Ascending aorta (tissue), 2 donors: Measurements from ENCODE around the gene HAUS8. TPM values are rescaled to one million over a fixed set of nuclear protein-coding genes. Genes with fewer than 3 reads are reported as not detected.
A peak's percentile ranks its signal among the peaks of the same experiment; 100 is the strongest.

Experiments
- DNase-seq, 2 donors: peaks; one replicate each; pipeline ENCODE4 v3.0.0-alpha.2; 2019; ENCODE audit warnings: low spot score in 2 of 2
- H3K27ac ChIP-seq, 2 donors: fragments of 200-600 bp; sonication (generic); one replicate each; pipeline ENCODE4 v1.5.1; 2016 to 2017; ENCODE audit warnings: mild to moderate bottlenecking in 1 of 2
- H3K27me3 ChIP-seq: fragments of 200-600 bp; sonication (generic); one replicate; pipeline ENCODE4 v1.5.1; 2017
- H3K36me3 ChIP-seq, 2 donors: fragments of 200-600 bp; sonication (generic); one replicate each; pipeline ENCODE4 v1.5.1; 2016
- H3K4me1 ChIP-seq, 2 donors: fragments of 200-600 bp; sonication (generic); one replicate each; pipeline ENCODE4 v1.5.1; 2016 to 2017; ENCODE audit warnings: mild to moderate bottlenecking in 1 of 2
- H3K4me3 ChIP-seq, 2 donors: fragments of 200-600 bp; sonication (generic); one replicate each; pipeline ENCODE4 v1.5.1; 2016 to 2017; ENCODE audit warnings: mild to moderate bottlenecking in 1 of 2
- H3K9me3 ChIP-seq, 2 donors: fragments of 200-600 bp; sonication (generic); one replicate each; pipeline ENCODE4 v1.5.1; 2016
- intact Hi-C: fragments of 100-400 bp; cut with DNase I; formaldehyde crosslinking; loops from one replicate; pipeline ENCODE4 v1.15.1; 2023
- total RNA-seq: library from RNA; depleted of rRNA; stranded (reverse); fragments of >200 nt; gene quantifications from one replicate; pipeline ENCODE4 v1.1.0, GENCODE V29; 2016
- TF ChIP-seq, protein P1 (sequence below), 3 experiments: fragments of 200-600 bp in 2 of 3; fragments of 450-650 bp in 1 of 3; sonication (generic) in 2 of 3; IDR thresholded peaks; one replicate each; pipeline ENCODE4 v1.5.1; 2016 to 2019; ENCODE audit warnings: antibody characterized with exemption in 3 of 3, mild to moderate bottlenecking in 1 of 3, moderate library complexity in 1 of 3

Gene HAUS8
- total RNA-seq, 1 donor from 2014 or later, result 4.3 TPM

DNA sequence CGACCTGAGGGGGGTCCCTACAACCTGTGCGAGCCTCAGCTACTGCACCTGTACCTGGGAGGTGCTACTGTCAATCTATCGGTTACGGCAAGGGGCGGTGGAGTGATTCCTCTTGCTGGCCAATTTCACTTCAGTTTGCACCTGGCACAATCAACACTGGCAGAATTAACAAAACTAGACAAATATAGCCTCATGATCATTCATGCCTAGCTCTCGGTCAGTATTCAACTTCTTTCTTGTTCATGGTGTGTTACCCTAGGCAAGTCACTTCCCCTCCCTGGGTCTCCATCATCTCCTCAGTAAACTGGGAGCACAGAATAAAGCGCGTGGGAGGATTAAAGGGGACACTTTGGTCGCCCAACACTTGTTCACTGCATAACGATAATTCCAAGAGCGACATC, 618 bp downstream of the HAUS8 start:
- Histone ChIP-seq H3K27ac (peak overlapping the region; percentile 70 to 82), H3K27me3 (no peaks in the 10 kb centered on the region), H3K36me3 (peaks cover 0 to 10% of the 10 kb centered on the region in 2 donors), H3K4me3 (peak overlapping the region; percentile 68 to 82), H3K4me1 (peaks cover 3 to 28% of the 10 kb centered on the region in 2 donors), H3K9me3 (no peaks in the 10 kb centered on the region)
- intact Hi-C loops, result loop anchor here (2.0 to 5.0 kb wide), 3 partner anchors 153 to 398 kb away; partner anchors contain the start of genes NR2F6, OCEL1 and SLC27A1
- TF ChIP-seq, protein P1, sequence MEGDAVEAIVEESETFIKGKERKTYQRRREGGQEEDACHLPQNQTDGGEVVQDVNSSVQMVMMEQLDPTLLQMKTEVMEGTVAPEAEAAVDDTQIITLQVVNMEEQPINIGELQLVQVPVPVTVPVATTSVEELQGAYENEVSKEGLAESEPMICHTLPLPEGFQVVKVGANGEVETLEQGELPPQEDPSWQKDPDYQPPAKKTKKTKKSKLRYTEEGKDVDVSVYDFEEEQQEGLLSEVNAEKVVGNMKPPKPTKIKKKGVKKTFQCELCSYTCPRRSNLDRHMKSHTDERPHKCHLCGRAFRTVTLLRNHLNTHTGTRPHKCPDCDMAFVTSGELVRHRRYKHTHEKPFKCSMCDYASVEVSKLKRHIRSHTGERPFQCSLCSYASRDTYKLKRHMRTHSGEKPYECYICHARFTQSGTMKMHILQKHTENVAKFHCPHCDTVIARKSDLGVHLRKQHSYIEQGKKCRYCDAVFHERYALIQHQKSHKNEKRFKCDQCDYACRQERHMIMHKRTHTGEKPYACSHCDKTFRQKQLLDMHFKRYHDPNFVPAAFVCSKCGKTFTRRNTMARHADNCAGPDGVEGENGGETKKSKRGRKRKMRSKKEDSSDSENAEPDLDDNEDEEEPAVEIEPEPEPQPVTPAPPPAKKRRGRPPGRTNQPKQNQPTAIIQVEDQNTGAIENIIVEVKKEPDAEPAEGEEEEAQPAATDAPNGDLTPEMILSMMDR (IDR thresholded peaks at IDR 0.05), result no peak
- no peak for DNase-seq

DNA sequence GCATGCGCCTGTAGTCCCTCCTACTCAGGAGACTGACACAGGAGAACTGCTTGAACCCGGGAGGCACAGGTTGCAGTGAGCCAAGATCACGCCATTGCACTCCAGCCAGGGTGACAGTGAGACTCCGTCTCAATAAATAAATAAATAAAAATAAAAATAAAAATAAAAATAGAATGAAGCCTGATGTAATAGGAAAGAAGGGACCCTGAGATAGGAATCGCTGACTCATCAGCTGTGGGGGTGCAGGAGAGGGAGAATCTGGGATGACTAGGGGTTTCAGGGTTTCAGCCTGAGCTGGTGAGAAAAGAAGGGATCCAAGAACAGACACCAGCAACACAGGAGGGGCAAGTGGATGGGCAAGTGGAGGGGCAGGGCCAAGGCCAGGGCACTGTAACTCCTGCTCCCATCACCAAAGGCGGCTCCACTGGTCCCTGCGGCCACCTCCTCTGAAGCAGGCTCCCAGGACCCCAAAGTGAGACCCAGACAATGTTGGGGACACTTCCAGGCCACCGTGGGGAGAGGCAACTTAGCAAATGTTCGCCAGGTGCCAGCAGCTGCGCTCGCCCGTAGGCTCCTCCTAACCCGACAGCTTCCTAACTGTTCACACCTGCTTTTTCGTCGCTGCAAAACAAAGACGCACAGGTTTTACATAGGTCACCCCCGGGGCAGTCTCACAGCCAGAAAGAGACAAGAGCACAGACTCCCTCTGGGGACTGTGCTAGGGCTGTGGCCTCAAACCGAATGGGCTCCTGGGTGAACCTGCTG, 1.2 kb downstream of the HAUS8 start:
- Histone ChIP-seq H3K27me3 (no peaks in the 10 kb centered on the region), H3K4me1 (peaks cover 3 to 25% of the 10 kb centered on the region in 2 donors), H3K36me3 (peaks cover 0 to 10% of the 10 kb centered on the region in 2 donors), H3K9me3 (no peaks in the 10 kb centered on the region), H3K27ac (peak overlapping the region; percentile 70 to 82), H3K4me3 (peak overlapping the region; percentile 68 to 82)
- no peak for DNase-seq
- intact Hi-C loops, result loop anchor here (2.0 kb wide), 1 partner anchor 171 kb away; the partner anchor contains the start of gene NR2F6
- TF ChIP-seq, protein P1 (IDR thresholded peaks at IDR 0.05), result no peak

DNA sequence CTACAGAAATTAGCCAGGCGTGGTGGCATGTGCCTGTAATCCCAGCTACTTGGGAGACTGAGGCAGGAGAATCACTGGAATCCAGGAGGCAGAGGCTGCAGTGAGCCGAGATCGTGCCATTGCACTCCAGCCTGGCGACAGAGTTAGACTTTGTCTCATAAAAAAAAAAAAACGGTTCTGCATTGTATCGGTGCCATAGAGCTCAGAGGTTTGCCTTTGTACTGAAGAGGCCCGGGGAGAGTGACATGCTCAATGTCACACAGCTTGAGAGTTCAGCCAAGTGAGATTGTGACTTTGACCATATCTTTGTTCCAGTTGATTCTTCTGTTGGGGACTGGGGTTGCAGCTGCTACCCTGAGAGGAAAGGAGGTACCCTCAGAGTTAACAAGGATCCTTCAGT, 4.3 kb downstream of the HAUS8 start:
- DNase-seq, result no peak
- H3K4me1 ChIP-seq, result peaks cover 0 to 7% of the 10 kb centered on the region in 2 donors
- H3K27ac ChIP-seq, result no peak overlapping the region
- peaks cover 0 to 12% of the 10 kb centered on the region in 2 donors for H3K36me3 ChIP-seq
- TF ChIP-seq, protein P1 (IDR thresholded peaks at IDR 0.05), result no peak
- H3K4me3 ChIP-seq, result no peak overlapping the region
- no peaks in the 10 kb centered on the region for H3K27me3 ChIP-seq
- no peaks in the 10 kb centered on the region for H3K9me3 ChIP-seq
- intact Hi-C loops, result no loop called here

DNA sequence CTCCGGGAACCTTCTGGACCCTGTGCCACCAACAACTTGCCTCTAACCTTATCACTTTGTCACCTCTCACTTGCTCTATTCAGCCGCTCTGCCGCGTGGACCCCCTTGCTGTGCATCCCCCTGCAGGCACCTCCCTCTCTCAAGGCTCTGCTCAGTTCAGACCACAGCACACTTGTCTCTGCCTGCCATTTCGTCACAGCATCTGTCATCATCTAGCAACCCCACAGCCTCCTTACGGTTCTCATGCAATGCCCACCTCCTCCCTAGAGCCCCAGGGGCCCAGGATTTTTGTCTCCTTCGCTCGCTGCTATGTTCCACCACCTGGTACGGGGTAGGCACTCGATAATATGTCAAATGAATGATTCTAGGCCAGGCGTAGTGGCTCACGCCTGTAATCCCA, 4.8 kb downstream of the HAUS8 start:
- no peak overlapping the region for H3K4me3 ChIP-seq
- no peaks in the 10 kb centered on the region for H3K9me3 ChIP-seq
- H3K4me1 ChIP-seq, result peaks cover 0 to 7% of the 10 kb centered on the region in 2 donors
- TF ChIP-seq, protein P1 (IDR thresholded peaks at IDR 0.05), result no peak
- intact Hi-C loops, result no loop called here
- H3K27me3 ChIP-seq, result no peaks in the 10 kb centered on the region
- DNase-seq, result no peak
- H3K27ac ChIP-seq, result no peak overlapping the region
- peaks cover 0 to 12% of the 10 kb centered on the region in 2 donors for H3K36me3 ChIP-seq

DNA sequence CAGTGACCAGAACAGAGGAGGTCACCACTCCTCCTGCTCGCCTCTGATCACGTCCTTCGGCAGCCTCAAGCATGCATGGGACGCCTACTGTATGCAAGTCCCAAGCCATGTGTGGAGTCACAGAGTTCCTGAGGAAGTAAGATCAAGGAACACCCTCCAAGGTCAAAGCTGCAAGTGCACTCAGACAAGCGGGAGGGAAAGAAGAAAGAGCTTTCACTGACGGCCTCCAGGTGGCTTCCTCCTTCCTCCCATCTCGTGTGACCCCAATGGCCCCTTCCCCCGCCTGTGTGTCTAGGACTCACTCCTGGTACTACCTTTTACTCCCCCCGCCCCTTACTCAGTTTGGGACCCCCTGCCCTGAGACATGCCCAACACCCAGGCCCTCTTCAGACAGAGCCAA, 6.1 kb downstream of the HAUS8 start:
- no peak for DNase-seq
- Histone ChIP-seq H3K27ac (no peak overlapping the region), H3K27me3 (no peaks in the 10 kb centered on the region), H3K4me3 (no peak overlapping the region), H3K4me1 (peaks cover 0 to 3% of the 10 kb centered on the region in 2 donors), H3K36me3 (peaks cover 0 to 12% of the 10 kb centered on the region in 2 donors), H3K9me3 (no peaks in the 10 kb centered on the region)
- TF ChIP-seq, protein P1 (IDR thresholded peaks at IDR 0.05), result no peak
- intact Hi-C loops, result no loop called here
